ENCODE measurements around the gene IFT122.
"Not testable (repeated sequence)": the region's sequence is repeated elsewhere in the genome, so short reads cannot be mapped to it uniquely, and the experiment has no call there.

Gene IFT122, protein sequence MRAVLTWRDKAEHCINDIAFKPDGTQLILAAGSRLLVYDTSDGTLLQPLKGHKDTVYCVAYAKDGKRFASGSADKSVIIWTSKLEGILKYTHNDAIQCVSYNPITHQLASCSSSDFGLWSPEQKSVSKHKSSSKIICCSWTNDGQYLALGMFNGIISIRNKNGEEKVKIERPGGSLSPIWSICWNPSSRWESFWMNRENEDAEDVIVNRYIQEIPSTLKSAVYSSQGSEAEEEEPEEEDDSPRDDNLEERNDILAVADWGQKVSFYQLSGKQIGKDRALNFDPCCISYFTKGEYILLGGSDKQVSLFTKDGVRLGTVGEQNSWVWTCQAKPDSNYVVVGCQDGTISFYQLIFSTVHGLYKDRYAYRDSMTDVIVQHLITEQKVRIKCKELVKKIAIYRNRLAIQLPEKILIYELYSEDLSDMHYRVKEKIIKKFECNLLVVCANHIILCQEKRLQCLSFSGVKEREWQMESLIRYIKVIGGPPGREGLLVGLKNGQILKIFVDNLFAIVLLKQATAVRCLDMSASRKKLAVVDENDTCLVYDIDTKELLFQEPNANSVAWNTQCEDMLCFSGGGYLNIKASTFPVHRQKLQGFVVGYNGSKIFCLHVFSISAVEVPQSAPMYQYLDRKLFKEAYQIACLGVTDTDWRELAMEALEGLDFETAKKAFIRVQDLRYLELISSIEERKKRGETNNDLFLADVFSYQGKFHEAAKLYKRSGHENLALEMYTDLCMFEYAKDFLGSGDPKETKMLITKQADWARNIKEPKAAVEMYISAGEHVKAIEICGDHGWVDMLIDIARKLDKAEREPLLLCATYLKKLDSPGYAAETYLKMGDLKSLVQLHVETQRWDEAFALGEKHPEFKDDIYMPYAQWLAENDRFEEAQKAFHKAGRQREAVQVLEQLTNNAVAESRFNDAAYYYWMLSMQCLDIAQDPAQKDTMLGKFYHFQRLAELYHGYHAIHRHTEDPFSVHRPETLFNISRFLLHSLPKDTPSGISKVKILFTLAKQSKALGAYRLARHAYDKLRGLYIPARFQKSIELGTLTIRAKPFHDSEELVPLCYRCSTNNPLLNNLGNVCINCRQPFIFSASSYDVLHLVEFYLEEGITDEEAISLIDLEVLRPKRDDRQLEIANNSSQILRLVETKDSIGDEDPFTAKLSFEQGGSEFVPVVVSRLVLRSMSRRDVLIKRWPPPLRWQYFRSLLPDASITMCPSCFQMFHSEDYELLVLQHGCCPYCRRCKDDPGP

DNA sequence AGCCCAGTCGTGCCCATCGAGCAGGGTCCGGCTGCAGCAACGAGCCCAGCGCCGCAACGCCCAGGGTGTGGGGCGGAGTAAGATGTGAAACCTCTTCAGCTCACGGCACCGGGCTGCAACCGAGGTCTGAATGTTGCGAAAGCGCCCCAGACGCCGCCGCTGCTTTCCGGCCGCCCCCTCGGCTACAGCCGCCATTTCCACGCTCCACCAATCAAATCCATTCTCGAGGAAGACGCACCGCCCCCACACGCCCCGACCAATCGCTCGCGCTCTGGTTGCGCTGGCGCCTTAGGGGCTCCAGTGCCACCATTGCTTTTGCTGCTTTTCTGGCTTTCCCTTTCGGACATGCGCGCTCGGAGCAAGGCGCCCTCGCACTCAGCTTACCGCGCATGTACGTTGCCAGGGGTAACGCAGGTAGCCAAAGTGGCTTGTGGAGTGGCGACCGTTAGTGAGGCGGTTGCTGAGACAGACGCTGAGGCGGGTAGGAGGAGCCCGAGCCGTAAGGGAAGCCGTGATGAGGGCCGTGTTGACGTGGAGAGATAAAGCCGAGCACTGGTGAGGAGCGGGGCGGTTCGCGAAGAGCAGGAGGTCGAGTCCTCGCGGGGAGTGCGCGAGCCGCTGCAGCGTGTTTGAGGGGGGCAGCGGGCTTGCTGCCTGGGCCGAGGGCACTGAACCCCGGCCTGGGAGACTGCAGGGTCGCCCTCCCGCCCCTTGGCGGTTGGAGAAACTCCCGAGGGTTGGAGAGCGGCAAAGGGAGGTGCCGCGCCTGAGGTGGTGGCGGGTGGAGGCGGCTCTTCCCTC is at the start of gene IFT122, which contains the start of gene MBD4:
TSS of gene IFT122 (plus strand) at position 408 of the 801 bp plus-strand sequence. CDS start at position 515, 107 bp downstream.
TSS of gene MBD4 (minus strand) at position 132 of the 801 bp plus-strand sequence. CDS start at position 17, 115 bp downstream.
- H3K4me1 Mint-ChIP-seq, result peaks cover 81% of the 10 kb centered on the region
- peaks cover 5% of the 10 kb centered on the region for H3K27me3 Mint-ChIP-seq (ENCODE audit: low read depth, poor library complexity)
- H3K27ac Mint-ChIP-seq, result peak within 1 kb of the TSS; percentile 98
- H3K4me3 Mint-ChIP-seq, result peak within 1 kb of the TSS; percentile 94
- peak; percentile 98 for DNase-seq
- TF ChIP-seq, protein P1, sequence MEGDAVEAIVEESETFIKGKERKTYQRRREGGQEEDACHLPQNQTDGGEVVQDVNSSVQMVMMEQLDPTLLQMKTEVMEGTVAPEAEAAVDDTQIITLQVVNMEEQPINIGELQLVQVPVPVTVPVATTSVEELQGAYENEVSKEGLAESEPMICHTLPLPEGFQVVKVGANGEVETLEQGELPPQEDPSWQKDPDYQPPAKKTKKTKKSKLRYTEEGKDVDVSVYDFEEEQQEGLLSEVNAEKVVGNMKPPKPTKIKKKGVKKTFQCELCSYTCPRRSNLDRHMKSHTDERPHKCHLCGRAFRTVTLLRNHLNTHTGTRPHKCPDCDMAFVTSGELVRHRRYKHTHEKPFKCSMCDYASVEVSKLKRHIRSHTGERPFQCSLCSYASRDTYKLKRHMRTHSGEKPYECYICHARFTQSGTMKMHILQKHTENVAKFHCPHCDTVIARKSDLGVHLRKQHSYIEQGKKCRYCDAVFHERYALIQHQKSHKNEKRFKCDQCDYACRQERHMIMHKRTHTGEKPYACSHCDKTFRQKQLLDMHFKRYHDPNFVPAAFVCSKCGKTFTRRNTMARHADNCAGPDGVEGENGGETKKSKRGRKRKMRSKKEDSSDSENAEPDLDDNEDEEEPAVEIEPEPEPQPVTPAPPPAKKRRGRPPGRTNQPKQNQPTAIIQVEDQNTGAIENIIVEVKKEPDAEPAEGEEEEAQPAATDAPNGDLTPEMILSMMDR (IDR thresholded peaks at IDR 0.05), result no peak
- H3K9me3 Mint-ChIP-seq, result no peaks in the 10 kb centered on the region
- peaks cover 33% of the 10 kb centered on the region for H3K36me3 Mint-ChIP-seq (ENCODE audit: low read depth)

DNA sequence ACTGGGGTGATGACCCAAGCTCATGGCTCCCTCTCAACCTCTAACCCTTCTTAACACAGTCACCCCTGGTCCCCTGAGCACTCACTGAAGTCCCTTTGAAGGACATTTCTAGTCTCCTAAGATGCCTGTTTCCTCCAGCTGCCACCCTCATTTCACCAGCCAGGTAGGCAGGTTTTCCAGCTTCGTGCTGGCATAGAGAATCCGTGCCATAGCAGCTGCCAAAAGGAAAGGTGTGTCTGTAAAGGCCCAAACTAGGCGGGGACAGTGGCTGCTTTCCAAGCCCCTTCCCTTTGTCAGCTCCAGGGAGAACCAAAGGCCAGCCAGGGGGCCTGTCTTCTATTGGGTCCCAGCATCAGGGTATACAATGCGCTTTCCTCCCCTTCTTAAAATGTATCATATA is 48.4 kb upstream of the IFT122 start:
- not testable (repeated sequence) for H3K27ac Mint-ChIP-seq; H3K9me3 Mint-ChIP-seq; DNase-seq; H3K4me3 Mint-ChIP-seq; H3K27me3 Mint-ChIP-seq (ENCODE audit: low read depth, poor library complexity)
- Mint-ChIP-seq H3K36me3 (ENCODE audit: low read depth) (peaks cover 44% of the 10 kb centered on the region), H3K4me1 (peaks cover 16% of the 10 kb centered on the region)

DNA sequence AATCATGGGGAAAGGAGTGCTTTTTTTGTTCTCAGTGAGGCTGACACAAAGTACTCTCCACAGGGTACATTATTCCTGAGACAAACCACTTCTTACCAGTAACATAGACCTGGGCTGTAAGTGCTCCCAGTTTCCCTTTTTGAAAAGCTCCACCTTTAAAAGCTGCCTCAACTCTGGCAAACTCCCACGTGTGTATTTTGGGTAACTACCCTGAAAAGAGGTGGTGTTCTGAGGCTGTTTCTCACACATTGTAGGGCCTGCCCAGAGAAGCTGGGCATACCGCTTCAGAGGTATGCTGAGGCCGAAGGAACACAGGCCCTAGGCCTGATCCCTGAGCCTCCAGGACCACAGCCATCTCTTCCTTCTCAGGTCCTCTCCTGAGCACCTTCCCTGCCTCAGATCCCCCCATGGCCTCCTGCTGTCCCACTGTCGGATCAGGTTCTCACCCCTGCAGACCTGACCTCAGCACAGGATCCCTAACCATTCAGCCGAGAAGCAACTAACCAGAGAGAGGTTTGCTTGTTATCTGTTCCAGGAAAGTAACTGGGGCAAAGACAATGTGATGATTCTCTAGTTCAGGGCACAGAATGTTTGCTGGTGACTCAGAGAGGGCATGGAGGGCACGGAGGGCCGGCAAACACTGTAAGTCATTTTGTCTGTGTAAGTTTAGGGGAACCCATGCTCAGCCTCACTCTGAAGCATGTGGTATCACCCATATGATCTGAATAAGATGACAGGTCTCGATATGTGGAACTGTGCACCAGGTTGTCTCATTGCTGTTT is 47.7 kb upstream of the IFT122 start:
- H3K4me3 Mint-ChIP-seq; H3K9me3 Mint-ChIP-seq; H3K27ac Mint-ChIP-seq; H3K27me3 Mint-ChIP-seq (ENCODE audit: low read depth, poor library complexity); DNase-seq: not testable (repeated sequence)
- peaks cover 37% of the 10 kb centered on the region for H3K36me3 Mint-ChIP-seq (ENCODE audit: low read depth)
- H3K4me1 Mint-ChIP-seq, result peaks cover 23% of the 10 kb centered on the region

DNA sequence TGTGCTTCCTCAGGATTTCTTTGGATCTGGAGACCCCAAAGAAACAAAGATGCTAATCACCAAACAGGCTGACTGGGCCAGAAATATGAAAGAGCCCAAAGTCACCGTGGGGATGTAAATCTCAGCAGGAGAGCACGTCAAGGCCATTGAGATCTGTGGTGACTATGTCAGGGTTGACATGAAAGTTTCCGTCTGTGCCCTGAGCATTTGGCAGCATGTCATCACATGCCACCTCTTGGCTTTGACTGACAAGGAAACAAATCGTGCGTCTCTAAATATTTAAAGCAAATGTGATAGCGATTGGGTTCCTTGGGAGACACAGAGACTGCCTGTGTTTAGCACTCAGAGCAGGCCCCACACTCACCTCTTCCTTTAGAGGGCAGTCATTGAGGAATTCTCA is 46.8 kb upstream of the IFT122 start:
- TF ChIP-seq, protein P1 (IDR thresholded peaks at IDR 0.05), result no peak
- H3K9me3 Mint-ChIP-seq, result no peaks in the 10 kb centered on the region
- H3K36me3 Mint-ChIP-seq (ENCODE audit: low read depth), result peaks cover 29% of the 10 kb centered on the region
- no peak overlapping the region for H3K4me3 Mint-ChIP-seq
- H3K27ac Mint-ChIP-seq, result peak overlapping the region; percentile 77
- DNase-seq, result no peak
- H3K27me3 Mint-ChIP-seq (ENCODE audit: low read depth, poor library complexity), result no peaks in the 10 kb centered on the region
- H3K4me1 Mint-ChIP-seq, result peaks cover 33% of the 10 kb centered on the region

DNA sequence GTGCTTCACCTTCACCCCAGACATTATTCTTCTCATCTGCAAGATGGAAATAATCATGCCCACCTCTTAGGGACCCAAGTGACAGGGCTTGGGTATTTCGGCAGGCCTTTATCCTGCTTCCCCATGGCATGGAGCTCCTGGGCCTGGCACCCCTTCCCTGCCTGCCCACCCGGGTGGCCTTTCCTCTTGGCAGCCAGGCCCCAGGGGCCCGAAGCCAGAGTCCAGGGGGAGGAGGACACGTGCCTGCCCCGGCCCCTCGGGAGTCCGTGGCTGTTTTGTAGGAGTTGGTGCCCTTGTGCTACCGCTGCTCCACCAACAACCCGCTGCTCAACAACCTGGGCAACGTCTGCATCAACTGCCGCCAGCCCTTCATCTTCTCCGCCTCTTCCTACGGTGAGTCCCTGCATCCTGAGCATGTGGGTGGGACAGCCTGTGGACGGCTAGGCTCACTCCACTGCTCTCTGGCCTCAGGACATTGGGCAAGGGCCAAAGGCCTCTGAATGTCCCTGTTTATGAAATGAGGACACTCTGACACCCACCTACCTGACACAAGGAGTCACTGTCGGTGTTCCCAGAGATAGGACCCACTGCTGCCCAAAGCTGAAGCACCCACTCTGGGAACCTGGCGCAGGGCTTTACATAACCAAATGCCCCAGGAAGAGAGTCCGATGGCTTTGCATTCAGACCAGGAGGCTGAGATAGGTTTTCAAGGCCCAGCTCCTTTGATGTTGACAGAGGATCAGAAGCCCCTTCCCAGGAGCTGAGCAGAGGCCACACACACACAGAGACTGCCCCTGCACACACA is 46.1 kb upstream of the IFT122 start:
- Mint-ChIP-seq H3K27ac (peak overlapping the region; percentile 77), H3K36me3 (ENCODE audit: low read depth) (peaks cover 27% of the 10 kb centered on the region), H3K4me1 (peaks cover 40% of the 10 kb centered on the region)
- H3K9me3 Mint-ChIP-seq; H3K27me3 Mint-ChIP-seq (ENCODE audit: low read depth, poor library complexity); H3K4me3 Mint-ChIP-seq; DNase-seq: not testable (repeated sequence)

DNA sequence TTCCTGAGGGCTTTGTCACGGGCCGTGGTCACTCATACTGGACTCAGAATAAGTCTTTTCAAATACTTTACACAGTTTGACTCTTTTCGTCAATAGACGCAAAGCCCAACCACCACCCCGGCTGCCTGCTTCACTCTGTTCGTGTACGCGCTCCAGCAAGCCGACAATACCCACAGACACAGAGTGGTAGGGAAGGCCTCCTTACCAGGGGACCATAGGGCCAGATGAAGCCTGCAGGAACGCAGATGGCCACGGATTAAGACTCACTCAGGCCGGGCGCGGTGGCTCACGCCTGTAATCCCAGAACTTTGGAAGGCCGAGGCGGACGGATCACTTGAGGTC is 41.2 kb upstream of the IFT122 start:
- peak; percentile 25 for DNase-seq
- H3K36me3 Mint-ChIP-seq (ENCODE audit: low read depth), result peaks cover 4% of the 10 kb centered on the region
- H3K9me3 Mint-ChIP-seq, result no peaks in the 10 kb centered on the region
- H3K4me1 Mint-ChIP-seq, result peaks cover 45% of the 10 kb centered on the region
- TF ChIP-seq, protein P1 (IDR thresholded peaks at IDR 0.05), result no peak
- H3K27me3 Mint-ChIP-seq (ENCODE audit: low read depth, poor library complexity), result peaks cover 5% of the 10 kb centered on the region
- H3K4me3 Mint-ChIP-seq, result peak overlapping the region; percentile 99
- H3K27ac Mint-ChIP-seq, result peak overlapping the region; percentile 100
